ENCODE data around the gene PTGDR. TPM values are rescaled to one million over a fixed set of nuclear protein-coding genes. Genes with fewer than 3 reads are reported as not detected.

PTGDR gene
- total and polyA plus RNA-seq, 2 of the 8 experiments (the other 6 are each of a cell fraction or from before 2014, with no cell fraction given), result 0.22 to 0.83 TPM

- Histone ChIP-seq H2BK15ac (ENCODE audit: low read length) (no peak overlapping the region), H2AK5ac (ENCODE audit: low read depth, low read length) (no peak overlapping the region), H3K23ac (ENCODE audit: insufficient read length) (no peak overlapping the region), H3K27ac (ENCODE audit: low read depth, low read length) (no peak overlapping the region), H3K4me1 (replicated peaks in 1 of 4; ENCODE audit: control insufficient read depth in 3 of 4, insufficient read depth in 4 of 4, low read length in 3 of 4) (peaks cover 0 to 14% (median 6%) of the 10 kb centered on the region in 4 experiments; a peak in 6 of 7 replicates), H2BK20ac (ENCODE audit: low read length) (no peak overlapping the region), H3K9me3 (ENCODE audit: insufficient read depth in 2 of 2, low read depth in 1 of 2, low read length in 1 of 2) (no peaks in the 10 kb centered on the region), H3K56ac (replicated peaks; ENCODE audit: insufficient read length, low read depth, low read length) (no peak overlapping the region), H3K79me1 (ENCODE audit: low read depth, low read length) (no peaks in the 10 kb centered on the region), H3K4ac (replicated peaks; ENCODE audit: insufficient read length, low read depth, low read length) (no peak overlapping the region), H3K27me3 (replicated peaks in 1 of 4; ENCODE audit: control insufficient read depth in 3 of 4, extremely low read depth in 1 of 4, insufficient read depth in 3 of 4, low read length in 3 of 4) (peaks cover 25 to 49% (median 43%) of the 10 kb centered on the region in 4 experiments), H3K18ac (ENCODE audit: extremely low read depth, low read length) (no peak overlapping the region), H3K4me3 (ENCODE audit: extremely low read depth in 1 of 4, insufficient read depth in 2 of 4, low read depth in 3 of 4, low read length in 4 of 4) (peak overlapping the region in 1 of 4 experiments; percentile 69; a peak in 4 of 8 replicates), H3K23me2 (ENCODE audit: low read depth, low read length) (peaks cover 17% of the 10 kb centered on the region; the same call in 1 of the 2 replicates), H2AFZ (ENCODE audit: low read length) (peak overlapping the region; percentile 86; the same call in 1 of the 2 replicates), H3K9ac (replicated peaks in 1 of 4; ENCODE audit: extremely low read depth in 1 of 4, low read depth in 3 of 4, low read length in 3 of 4) (no peak overlapping the region), H2BK120ac (replicated peaks; ENCODE audit: low read depth, low read length) (no peak overlapping the region), H2BK12ac (ENCODE audit: low read depth, low read length) (no peak overlapping the region), H4K5ac (ENCODE audit: insufficient read length, low read depth, low read length) (no peak overlapping the region), H4K20me1 (replicated peaks in 1 of 2; ENCODE audit: control insufficient read depth in 1 of 2, insufficient read depth in 2 of 2, low read length in 2 of 2) (no peaks in the 10 kb centered on the region), H3K79me2 (ENCODE audit: control insufficient read depth in 1 of 2, insufficient read depth in 2 of 2, low read length in 2 of 2) (no peaks in the 10 kb centered on the region), H2BK5ac (ENCODE audit: low read depth, low read length) (no peak overlapping the region), H3K36me3 (ENCODE audit: control insufficient read depth in 2 of 4, insufficient read depth in 4 of 4, low read length in 3 of 4) (no peaks in the 10 kb centered on the region), H3K14ac (ENCODE audit: insufficient read length) (no peak overlapping the region), H3K4me2 (ENCODE audit: insufficient read depth in 1 of 2, low read depth in 2 of 2, low read length in 2 of 2) (peak overlapping the region; percentile 79 to 95; a peak in 3 of 4 replicates), H4K91ac (replicated peaks; ENCODE audit: insufficient read length, low read length) (no peak overlapping the region), H4K8ac (ENCODE audit: extremely low read depth, insufficient read depth, low read length) (no peak overlapping the region)
- no peak for TF ChIP-seq POU5F1 (IDR thresholded peaks at IDR 0.05; ENCODE audit: low read depth, low read length)
- TF ChIP-seq CHD2 (IDR thresholded peaks at IDR 0.05; ENCODE audit: low read length), result no peak
- TF ChIP-seq CREB1 (IDR thresholded peaks at IDR 0.05), result no peak
- FAIRE-seq (no peak), DNase-seq (ENCODE audit: low read depth in 1 of 2, low spot score in 2 of 2) (no peak)
- ChIA-PET POLR2A (ENCODE audit: partially characterized antibody) (no interaction called here), CTCF (ENCODE audit: partially characterized antibody) (interaction anchor here (0.6 to 1.6 kb wide), 3 partner anchors 99 to 196 kb away, joined by 3 to 5 read pairs (median 3); no protein-coding TSS in a partner anchor)
- 88% methylated on average over 5 of the region's 5 CpGs; no CpG with 5 or more reads in 1 of the 2 experiments for WGBS, 2 experiments (ENCODE audit: extremely low coverage in 1 of 2, insufficient coverage in 1 of 2, insufficient read length in 1 of 2, insufficient replicate concordance in 2 of 2, low coverage in 1 of 2, low lambda C conversion rate in 2 of 2, missing lambda C conversion rate in 1 of 2)
These were observed 716 bp upstream of the PTGDR start for GRCh38 chr14:52266782-52267181.

All from H1 (cell line).